ENCODE data around the gene GPER1. TPM values are rescaled to one million over a fixed set of nuclear protein-coding genes. Genes with fewer than 3 reads are reported as not detected.

Gene GPER1
- total RNA-seq, 1 experiment from 2014 or later, result 0.28 TPM

DNA sequence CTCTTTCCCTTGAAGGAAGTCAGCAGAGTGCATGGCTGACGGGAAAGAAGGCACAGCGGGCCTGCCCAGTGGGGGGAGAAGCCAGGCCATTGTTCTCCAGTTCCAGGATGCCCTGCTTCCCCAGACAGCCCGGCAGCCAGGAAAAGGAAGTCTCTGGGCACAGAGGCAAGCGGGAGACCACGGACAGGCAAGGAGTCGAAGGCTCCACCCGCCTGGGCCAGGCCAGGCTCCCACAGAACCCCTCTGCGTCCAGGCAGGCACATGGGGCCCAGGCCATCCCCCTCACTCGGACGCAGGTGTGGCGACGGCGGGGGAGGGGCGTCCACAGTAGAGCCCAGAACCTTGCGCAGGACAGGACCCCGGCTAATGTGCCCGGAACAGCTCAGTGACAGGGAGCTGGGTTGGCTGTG, 34.9 kb upstream of the GPER1 start:
- Mint-ChIP-seq H3K4me3 (ENCODE audit: unreplicated experiment) (no peak overlapping the region), H3K4me1 (ENCODE audit: insufficient read depth, unreplicated experiment) (no peaks in the 10 kb centered on the region), H3K27me3 (ENCODE audit: insufficient read depth, unreplicated experiment) (no peaks in the 10 kb centered on the region), H3K36me3 (ENCODE audit: insufficient read depth, unreplicated experiment) (peaks cover 3% of the 10 kb centered on the region), H3K9me3 (ENCODE audit: unreplicated experiment) (no peaks in the 10 kb centered on the region), H3K27ac (ENCODE audit: low read depth, unreplicated experiment) (no peak overlapping the region)
- intact Hi-C loops (cut with micrococcal nuclease), result no loop called here
- TF ChIP-seq, protein P1, sequence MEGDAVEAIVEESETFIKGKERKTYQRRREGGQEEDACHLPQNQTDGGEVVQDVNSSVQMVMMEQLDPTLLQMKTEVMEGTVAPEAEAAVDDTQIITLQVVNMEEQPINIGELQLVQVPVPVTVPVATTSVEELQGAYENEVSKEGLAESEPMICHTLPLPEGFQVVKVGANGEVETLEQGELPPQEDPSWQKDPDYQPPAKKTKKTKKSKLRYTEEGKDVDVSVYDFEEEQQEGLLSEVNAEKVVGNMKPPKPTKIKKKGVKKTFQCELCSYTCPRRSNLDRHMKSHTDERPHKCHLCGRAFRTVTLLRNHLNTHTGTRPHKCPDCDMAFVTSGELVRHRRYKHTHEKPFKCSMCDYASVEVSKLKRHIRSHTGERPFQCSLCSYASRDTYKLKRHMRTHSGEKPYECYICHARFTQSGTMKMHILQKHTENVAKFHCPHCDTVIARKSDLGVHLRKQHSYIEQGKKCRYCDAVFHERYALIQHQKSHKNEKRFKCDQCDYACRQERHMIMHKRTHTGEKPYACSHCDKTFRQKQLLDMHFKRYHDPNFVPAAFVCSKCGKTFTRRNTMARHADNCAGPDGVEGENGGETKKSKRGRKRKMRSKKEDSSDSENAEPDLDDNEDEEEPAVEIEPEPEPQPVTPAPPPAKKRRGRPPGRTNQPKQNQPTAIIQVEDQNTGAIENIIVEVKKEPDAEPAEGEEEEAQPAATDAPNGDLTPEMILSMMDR (IDR thresholded peaks at IDR 0.05; ENCODE audit: unreplicated experiment), result no peak
- DNase-seq (ENCODE audit: unreplicated experiment), result no peak
- POLR2A ChIA-PET, result interaction anchor here (1.0 kb wide), 1 partner anchor 8 kb away, joined by 4 read pairs; the partner anchor contains the start of gene GPR146
- no TSS peak for BruUV-seq (replicated peaks)
- CTCF ChIA-PET, result interaction anchor here (0.6 to 3.9 kb wide), 2 partner anchors 10 to 13 kb away, joined by 3 to 25 read pairs; no protein-coding TSS in a partner anchor

DNA sequence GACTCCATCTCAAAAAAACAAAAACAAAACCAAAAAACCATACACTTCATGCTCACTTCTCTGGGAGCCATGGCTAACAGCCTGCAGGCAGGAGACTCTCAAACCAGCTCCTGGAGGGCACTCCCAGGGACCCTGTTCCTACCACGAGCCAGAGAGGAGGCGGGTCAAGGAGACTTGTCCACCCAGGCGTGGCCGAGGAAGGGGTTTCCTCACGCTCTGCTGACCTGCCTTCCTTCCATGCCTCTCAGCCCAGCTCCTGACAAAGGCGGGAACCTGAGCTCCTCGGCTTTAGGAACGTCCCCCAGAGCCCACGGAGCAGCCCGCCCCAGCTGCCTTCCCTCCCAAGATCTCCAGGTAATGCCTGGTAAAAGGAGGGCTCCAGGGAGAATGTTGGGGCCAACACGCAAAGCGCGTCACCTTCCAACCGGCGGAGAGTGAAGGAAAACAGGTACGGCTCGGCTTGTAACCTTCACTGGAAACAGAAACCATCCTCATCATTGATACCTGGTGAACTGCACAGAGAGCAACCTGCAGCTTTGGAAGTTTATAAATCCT, 34.0 kb upstream of the GPER1 start:
- POLR2A ChIA-PET, result interaction anchor here (1.0 kb wide), 1 partner anchor 9 kb away, joined by 4 read pairs; the partner anchor contains the start of gene GPR146
- no TSS peak for BruUV-seq (replicated peaks)
- Mint-ChIP-seq H3K9me3 (ENCODE audit: unreplicated experiment) (no peaks in the 10 kb centered on the region), H3K27ac (ENCODE audit: low read depth, unreplicated experiment) (no peak overlapping the region), H3K4me3 (ENCODE audit: unreplicated experiment) (no peak overlapping the region), H3K27me3 (ENCODE audit: insufficient read depth, unreplicated experiment) (no peaks in the 10 kb centered on the region), H3K4me1 (ENCODE audit: insufficient read depth, unreplicated experiment) (no peaks in the 10 kb centered on the region), H3K36me3 (ENCODE audit: insufficient read depth, unreplicated experiment) (peaks cover 4% of the 10 kb centered on the region)
- CTCF ChIA-PET, result interaction anchor here (0.8 to 3.9 kb wide), 2 partner anchors 12 to 61 kb away, joined by 3 to 25 read pairs; no protein-coding TSS in a partner anchor
- intact Hi-C loops (cut with micrococcal nuclease), result no loop called here
- TF ChIP-seq, protein P1 (IDR thresholded peaks at IDR 0.05; ENCODE audit: unreplicated experiment), result no peak
- DNase-seq (ENCODE audit: unreplicated experiment), result no peak

DNA sequence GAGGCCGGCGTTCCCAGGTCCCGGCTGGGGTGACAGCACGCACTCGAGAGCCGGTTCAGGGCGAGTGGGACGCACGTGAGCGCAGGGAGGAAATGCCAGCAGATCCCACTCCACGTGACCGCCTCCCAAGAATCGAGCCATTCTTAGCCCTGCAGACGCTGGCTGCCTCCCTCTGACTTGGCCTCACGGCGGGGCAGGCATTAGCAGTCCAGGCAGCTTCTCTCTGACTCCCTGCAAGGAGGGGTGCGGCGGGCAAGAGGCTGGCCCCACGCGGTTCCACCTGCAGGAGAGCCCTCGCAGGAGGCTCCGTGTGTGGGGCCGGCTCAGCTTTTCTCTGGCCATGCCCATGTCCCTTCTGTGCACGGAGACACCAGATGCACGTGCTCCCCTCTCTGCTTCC, 33.5 kb upstream of the GPER1 start:
- ChIA-PET POLR2A (no interaction called here), CTCF (interaction anchor here (3.9 kb wide), 1 partner anchor 11 kb away, joined by 25 read pairs; no protein-coding TSS in a partner anchor)
- H3K4me1 Mint-ChIP-seq (ENCODE audit: insufficient read depth, unreplicated experiment), result no peaks in the 10 kb centered on the region
- no peak overlapping the region for H3K4me3 Mint-ChIP-seq (ENCODE audit: unreplicated experiment)
- no peak for DNase-seq (ENCODE audit: unreplicated experiment)
- H3K9me3 Mint-ChIP-seq (ENCODE audit: unreplicated experiment), result no peaks in the 10 kb centered on the region
- intact Hi-C loops (cut with micrococcal nuclease), result no loop called here
- no peaks in the 10 kb centered on the region for H3K27me3 Mint-ChIP-seq (ENCODE audit: insufficient read depth, unreplicated experiment)
- BruUV-seq (replicated peaks), result no TSS peak
- H3K27ac Mint-ChIP-seq (ENCODE audit: low read depth, unreplicated experiment), result no peak overlapping the region
- H3K36me3 Mint-ChIP-seq (ENCODE audit: insufficient read depth, unreplicated experiment), result peaks cover 4% of the 10 kb centered on the region
- TF ChIP-seq, protein P1 (IDR thresholded peaks at IDR 0.05; ENCODE audit: unreplicated experiment), result no peak

DNA sequence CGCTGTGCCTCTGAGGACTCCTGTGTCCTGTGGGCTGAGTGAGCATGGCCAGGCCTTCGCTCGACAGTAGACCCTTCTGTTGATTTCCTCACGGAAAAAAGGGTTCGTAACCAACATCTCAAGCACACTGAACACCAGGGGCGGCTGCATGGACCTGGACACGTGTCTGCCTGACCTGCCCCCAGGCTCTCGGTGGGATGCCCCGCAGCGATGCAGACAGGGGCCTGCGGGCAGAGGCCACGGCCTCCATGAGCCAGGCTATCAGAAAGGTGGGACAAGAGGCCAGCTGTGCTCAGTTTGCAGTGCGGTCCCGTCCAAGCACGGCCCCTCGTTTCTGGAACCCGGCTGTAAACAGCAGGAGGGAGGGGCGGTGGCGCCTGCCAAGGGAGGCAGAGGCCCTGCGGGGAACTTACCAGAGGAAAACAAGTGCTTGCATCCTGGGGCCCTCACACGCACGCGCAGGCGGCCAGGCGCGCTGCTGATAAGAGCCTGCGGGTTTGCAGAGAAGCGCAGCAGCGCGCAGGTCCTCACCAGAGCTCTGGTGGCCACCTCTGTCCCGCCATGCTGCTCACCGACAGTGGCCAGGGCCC, 33.0 kb upstream of the GPER1 start:
- Mint-ChIP-seq H3K36me3 (ENCODE audit: insufficient read depth, unreplicated experiment) (peaks cover 4% of the 10 kb centered on the region), H3K4me1 (ENCODE audit: insufficient read depth, unreplicated experiment) (no peaks in the 10 kb centered on the region), H3K9me3 (ENCODE audit: unreplicated experiment) (no peaks in the 10 kb centered on the region), H3K27me3 (ENCODE audit: insufficient read depth, unreplicated experiment) (no peaks in the 10 kb centered on the region), H3K27ac (ENCODE audit: low read depth, unreplicated experiment) (no peak overlapping the region), H3K4me3 (ENCODE audit: unreplicated experiment) (no peak overlapping the region)
- intact Hi-C loops (cut with micrococcal nuclease), result no loop called here
- DNase-seq (ENCODE audit: unreplicated experiment), result no peak
- no TSS peak for BruUV-seq (replicated peaks)
- ChIA-PET POLR2A (no interaction called here), CTCF (no interaction called here)
- TF ChIP-seq, protein P1 (IDR thresholded peaks at IDR 0.05; ENCODE audit: unreplicated experiment), result no peak

Data from MCF 10A (cell line).